MM.1S (cell line): Measurements from ENCODE around the gene EHBP1L1.

Source experiments
- EZH2 ChIP-seq: fragments of 300-600 bp; sonication (generic); optimal IDR thresholded peaks from 2 replicates; pipeline ENCODE3; 2017; ENCODE audit warnings: low read depth, mild to moderate bottlenecking, antibody characterized with exemption, low read length, mixed read lengths
- TF ChIP-seq, protein P1 (sequence below): fragments of 300-600 bp; sonication (generic); IDR thresholded peaks from 2 replicates; pipeline ENCODE4 v1.5.1; 2016; ENCODE audit warnings: antibody characterized with exemption, low read length, mixed read lengths

DNA sequence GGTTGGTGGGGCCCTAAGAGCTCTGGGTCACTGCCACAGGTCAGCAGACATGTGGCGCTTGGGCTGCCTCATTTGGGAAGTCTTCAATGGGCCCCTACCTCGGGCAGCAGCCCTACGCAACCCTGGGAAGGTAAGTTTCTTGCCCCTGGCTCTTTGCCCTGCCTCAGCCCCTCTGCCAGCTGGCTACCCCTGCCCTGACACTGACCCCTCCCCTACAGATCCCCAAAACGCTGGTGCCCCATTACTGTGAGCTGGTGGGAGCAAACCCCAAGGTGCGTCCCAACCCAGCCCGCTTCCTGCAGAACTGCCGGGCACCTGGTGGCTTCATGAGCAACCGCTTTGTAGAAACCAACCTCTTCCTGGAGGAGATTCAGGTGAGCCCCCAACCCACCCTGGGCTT lies 49.1 kb upstream of the EHBP1L1 start:
- TF ChIP-seq, protein P1, sequence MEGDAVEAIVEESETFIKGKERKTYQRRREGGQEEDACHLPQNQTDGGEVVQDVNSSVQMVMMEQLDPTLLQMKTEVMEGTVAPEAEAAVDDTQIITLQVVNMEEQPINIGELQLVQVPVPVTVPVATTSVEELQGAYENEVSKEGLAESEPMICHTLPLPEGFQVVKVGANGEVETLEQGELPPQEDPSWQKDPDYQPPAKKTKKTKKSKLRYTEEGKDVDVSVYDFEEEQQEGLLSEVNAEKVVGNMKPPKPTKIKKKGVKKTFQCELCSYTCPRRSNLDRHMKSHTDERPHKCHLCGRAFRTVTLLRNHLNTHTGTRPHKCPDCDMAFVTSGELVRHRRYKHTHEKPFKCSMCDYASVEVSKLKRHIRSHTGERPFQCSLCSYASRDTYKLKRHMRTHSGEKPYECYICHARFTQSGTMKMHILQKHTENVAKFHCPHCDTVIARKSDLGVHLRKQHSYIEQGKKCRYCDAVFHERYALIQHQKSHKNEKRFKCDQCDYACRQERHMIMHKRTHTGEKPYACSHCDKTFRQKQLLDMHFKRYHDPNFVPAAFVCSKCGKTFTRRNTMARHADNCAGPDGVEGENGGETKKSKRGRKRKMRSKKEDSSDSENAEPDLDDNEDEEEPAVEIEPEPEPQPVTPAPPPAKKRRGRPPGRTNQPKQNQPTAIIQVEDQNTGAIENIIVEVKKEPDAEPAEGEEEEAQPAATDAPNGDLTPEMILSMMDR: no peak
- TF ChIP-seq EZH2: no peak
